HG02678 (cell line): ENCODE measurements around the gene FGFR2.
"Not testable (repeated sequence)": the region's sequence is repeated elsewhere in the genome, so short reads cannot be mapped to it uniquely, and the experiment has no call there.

ENCODE experiments used
- ATAC-seq: cut with Tn5 transposase; IDR thresholded peaks from one replicate; pipeline ENCODE4 v1.9.1; 2021; ENCODE audit warnings: mild to moderate bottlenecking, moderate library complexity; ENCODE audit not compliant: unreplicated experiment

Gene FGFR2

DNA sequence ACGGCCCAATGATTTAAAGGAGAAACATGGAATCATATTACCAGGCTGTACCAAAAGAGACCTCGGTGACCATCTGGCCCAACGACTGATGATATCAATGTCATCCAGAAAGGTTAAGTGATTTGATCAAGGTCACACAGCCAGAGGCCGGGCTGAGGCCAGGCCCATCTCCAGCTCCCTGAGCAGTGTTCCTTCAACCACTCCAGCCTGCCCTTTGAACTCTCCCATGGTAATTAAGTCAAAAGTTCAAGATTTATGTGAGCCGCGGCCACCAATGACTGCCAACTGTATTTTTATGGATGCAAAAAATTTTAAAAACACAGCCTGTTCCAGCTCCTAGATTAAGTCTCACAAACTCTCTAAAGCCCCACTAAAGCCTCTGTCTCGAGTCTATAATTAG, 41.8 kb downstream of the FGFR2 start:
- no peak for ATAC-seq

DNA sequence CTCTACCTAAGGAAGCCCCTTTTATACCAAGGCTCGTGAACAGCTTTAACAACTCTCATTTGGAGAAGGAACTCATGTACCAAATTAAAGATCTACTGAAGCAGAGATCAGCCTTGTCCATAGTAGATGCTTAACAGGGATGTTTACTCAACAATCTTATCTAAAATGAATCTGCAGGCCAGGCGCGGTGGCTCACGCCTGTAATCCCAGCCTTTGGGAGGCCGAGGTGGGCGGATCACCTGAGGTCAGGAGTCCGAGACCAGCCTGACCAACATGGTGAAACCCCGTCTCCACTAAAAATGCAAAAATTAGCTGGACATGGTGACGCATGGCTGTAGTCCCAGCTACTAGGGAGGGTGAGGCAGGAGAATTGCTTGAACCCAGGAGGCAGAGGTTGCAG, 43.3 kb downstream of the FGFR2 start:
- ATAC-seq: not testable (repeated sequence)

DNA sequence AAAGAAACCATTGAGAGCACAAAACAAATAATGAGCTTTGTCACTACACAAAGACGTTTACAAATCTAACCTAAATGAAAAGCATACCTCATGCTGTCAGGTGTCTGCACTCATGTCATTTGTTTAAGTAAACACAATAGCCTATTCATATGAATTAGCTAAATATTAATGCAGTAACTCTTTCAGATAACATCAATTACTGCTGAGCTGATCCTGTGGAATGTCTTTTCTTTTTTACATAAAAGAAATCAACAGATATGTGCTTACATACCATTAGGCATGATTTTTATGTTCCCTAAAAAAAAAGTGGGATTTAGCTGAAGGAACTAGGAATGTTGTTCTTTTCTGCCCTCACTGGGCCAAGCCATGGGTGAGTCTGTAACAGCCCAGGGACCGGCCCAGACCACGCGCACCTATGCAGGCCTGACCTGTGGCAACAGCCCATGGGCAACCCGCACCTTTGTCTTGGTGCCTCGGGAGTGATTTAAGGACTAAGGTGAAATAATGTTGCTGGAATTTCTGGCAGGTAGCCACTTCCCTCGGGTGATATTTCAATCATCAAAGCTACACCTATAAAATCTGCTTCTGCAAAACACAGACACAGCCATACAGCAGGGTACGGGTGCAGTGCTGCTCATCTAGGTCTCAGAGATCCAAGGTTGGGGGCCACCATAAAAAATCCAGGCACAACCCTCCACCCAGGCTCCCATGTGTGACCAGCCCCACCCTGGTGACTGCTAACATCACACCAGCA, 44.6 kb downstream of the FGFR2 start:
- ATAC-seq: no peak

DNA sequence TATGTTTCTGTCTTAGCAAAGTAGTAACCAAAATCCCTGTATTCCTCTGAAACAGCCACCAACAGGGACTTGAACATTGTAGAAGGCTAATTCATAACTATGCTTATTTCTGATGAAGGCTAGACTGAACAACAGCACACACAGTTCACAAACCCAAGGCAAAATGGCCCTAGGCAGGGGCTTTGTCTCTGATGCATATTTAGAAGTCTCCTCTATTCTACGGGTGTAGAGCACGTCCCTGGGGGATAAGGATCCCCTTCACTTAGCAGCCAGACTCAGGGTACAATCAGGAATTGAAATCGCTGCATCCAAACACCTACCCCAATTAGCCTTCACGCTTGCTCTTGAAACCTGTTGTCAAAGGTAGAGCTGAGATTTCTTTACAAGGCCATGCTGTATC, 45.5 kb downstream of the FGFR2 start:
- no peak for ATAC-seq

DNA sequence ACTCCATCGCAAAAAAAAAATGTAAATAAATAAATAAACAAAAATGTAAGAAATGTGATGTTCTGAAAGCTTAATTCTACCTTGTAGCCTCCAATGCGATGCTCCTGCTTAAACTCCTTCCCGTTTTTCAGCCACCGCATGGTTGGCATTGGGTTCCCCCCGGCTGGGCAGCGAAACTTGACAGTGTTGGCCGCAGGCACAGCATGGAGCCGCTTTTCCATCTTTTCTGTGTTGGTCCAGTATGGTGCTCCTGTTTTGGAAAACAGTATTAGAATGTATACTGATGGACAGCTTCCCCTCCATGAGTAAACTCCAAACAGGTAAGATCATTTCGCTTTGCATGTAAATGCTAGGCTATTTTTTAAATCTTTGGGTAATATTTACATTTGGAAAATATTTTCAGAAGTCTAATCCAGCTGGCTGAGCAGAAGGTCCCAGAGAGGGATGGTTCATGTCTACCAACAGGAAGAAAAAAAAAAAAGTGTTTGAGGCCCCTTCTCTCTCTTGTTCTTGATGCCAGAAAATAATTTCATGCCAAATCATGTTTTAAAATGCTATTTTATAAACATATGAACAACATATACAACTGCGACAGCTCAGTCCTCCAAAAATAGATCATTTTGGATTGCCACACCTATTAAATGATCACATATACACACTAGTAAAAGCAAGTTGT, 46.9 kb downstream of the FGFR2 start:
- ATAC-seq: no peak

DNA sequence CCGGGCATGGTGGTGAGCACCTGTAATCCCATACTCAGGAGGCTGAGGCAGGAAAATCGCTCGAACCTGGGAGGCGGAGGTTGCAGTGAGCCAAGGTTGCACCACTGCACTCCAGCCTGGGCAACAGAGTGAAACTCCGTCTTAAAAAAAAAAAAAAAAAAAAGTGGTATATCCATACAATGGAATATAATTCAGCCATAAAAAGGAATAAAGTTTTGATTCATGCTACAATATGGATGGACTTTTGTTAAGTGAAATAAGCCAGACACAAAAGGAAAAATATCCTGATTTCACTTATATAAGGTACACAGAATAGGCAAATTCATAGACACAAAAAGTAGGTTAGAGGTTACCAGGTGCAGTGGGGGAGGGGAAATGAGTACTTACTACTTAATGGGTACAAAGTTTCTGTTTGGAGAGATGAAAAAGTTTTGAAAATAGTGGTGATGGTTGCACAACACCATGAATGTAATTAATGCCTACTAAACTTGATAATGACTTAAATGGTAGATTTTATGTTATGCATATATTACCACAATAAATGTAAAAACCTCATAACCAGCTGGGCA, 53.9 kb downstream of the FGFR2 start:
- no peak for ATAC-seq

DNA sequence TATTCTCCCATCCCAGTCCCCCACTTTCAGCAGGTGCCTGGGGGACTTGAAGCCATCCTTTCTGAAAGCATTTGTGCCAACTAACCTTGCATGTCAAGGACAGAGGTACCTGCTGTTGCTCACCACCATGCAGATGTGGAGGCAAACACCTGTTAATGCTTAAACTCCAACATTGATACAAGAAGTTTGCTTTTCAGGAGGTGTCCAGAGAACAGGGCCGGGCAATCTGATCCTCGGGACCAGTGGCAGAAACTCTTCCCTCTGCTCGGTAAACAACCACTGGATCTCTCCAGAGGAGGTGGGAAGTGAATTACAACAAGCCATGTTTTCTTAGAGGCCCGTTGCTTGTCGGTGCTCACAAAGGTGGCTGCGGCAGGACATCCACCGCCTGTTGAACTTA, 54.7 kb downstream of the FGFR2 start:
- no peak for ATAC-seq

DNA sequence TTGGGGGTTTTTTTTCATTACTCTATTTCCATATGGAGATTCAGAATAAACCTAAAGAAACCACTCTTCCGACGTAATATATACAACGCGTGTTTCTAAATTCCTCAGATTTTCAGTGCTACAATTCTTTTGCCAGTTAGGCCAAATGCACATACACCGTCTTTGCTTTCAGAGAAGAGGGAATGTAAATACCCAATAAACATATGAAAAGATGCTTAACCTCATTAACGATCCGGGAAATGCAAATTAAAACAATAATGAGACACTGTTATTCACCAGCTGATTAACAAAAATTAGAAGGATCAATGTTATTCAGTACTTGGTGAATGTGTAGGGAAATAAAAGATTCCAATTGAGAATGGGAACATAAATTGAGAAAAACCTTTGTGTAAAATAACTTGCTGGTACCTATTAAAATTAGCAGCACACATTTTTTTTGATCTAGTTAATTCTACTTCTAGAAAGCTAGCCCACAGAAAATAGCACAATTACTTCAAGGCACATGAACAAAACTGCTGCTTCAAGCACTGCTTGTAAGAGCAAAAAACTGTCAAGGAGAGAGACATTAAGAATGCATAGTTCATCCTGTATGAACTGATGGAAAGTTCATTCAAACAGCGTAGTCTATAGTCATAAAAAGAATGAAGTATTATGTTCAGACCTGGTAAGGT, 56.7 kb downstream of the FGFR2 start:
- no peak for ATAC-seq

DNA sequence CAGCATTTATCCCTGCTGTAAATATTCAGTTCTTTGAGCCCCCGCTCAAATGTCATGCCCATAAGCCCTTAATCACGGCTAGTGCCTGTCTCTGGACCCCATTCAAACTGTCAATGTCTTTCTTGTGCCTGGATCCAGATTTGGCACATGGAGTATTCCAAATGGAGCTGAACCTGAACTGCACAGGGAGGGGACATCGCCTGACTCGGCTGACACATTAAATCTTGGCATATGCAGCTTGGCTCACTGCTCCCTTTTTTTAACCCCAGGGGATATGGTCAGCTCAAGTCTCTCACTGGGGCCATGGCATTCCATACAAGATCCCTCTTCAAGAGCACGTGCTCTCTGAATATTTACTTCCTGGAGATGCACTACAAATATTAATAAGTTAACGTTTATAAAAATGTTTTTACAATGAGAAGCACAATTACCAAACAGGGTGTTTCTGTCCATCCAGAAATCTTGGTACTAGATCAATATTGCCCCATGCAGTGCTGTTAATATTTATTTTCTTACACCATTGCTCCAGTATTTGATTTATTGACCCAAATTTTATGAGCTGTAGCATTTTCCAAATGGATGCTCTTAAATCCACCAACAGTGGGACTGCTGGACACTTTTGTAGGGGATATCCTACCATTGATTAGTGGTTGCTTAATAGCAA, 57.4 kb downstream of the FGFR2 start:
- no peak for ATAC-seq

DNA sequence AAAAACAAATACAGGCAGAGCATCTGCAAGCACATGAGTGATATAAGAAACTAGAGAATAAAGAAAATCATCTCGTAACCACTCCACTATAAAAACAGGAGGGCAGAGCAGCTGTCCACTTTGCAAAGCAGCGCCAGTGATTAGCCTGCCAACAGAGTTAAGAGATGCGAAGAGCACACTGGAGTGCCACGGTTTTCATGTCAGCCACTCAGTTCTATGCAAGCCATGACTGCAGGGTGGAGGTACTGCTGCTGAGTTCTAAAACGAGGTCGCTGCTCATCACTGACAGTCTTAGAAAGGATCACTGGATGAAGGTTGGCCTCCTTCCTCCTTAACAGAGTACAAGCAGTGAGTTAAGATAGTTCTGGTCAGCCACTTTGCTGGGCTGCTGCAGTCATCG, 58.5 kb downstream of the FGFR2 start:
- no peak for ATAC-seq

DNA sequence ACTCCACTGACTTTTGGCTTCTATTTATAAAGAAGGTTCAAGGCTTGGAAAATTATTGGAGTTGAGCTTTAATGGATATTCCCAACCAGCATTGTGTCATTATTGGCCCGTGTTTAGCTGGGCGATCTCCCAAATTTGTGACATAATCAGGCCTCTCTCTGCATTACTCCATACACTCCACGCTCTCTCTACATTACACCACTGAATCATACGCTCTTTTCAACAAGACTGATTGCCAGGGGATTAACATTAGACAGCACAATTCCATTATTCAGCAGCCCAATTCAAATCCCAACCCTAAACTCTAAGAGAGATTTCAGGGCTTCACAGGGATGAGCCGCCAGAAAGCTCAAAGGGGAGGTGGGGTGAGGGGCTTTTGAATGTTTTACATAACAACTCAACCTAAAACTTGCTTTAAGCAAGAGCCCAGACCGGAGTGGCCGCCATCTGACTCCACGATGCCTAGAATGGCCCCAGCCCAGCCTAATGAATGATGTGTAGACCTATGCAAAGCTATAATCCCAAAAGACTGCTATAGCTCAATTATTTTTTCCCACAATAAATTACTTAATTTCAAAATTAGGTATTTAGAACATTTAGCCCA, 61.8 kb downstream of the FGFR2 start:
- ATAC-seq: no peak

DNA sequence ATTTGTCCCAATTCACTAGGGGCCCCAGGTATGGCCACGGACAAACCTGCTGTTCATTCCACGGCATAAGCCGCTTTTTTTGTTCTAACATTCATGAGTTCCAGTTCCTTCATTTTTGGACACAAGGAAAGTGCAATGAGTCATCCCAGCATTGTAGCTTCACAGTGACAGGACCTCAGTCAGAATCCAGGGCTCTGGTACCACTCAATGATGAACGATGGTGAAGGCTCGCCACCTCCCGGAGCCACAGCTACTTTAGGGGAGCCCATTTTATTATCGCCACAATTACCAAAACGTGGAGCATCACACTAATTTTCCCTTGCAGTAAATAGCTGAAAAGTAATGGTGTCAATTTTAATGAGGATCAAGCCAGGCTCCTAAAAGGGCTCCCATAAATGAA, 62.9 kb downstream of the FGFR2 start:
- no peak for ATAC-seq

DNA sequence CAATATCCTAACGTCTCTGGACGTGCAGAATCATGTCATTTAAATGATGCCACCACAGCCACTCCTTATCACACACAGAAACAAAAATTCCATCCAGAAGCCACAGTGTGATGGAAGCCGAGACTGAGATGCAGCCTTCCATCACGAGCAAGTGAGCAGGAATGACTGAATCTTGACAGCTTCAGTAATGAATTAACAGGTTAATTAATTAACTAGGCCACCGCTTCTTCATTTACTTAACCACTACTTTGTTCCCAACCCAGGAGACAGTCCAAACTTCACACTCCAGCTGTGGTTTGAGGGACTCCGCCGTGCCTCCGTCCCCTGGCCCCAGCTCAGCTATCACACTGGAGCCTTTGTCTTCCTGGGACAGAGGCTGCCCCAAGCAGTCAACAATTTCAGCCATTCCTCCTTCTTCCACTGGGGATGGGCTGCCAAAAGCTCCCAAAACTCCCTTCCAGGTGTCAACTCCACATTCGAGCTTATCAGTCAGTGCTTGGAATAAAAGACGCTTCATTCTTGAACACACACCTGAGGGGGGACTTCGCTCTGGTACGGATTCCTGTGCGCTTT, 65.9 kb downstream of the FGFR2 start:
- ATAC-seq: no peak

DNA sequence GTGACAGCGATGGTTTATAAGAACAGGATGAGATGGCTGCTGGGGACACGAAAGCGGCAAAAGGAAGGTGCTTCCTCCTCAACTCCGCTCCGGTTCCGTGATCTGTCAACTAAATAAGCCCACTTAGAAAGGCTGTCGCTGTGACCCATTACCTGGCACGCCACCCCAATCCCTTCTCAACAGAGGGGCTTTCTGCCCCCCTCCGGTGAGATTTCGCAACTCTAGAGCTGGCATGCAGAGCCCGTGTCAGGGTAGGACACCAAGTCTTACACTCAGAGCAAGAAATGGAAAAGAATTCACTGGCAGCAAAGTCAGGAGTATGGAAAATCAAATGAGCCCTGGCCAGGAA, 66.4 kb downstream of the FGFR2 start:
- no peak for ATAC-seq

DNA sequence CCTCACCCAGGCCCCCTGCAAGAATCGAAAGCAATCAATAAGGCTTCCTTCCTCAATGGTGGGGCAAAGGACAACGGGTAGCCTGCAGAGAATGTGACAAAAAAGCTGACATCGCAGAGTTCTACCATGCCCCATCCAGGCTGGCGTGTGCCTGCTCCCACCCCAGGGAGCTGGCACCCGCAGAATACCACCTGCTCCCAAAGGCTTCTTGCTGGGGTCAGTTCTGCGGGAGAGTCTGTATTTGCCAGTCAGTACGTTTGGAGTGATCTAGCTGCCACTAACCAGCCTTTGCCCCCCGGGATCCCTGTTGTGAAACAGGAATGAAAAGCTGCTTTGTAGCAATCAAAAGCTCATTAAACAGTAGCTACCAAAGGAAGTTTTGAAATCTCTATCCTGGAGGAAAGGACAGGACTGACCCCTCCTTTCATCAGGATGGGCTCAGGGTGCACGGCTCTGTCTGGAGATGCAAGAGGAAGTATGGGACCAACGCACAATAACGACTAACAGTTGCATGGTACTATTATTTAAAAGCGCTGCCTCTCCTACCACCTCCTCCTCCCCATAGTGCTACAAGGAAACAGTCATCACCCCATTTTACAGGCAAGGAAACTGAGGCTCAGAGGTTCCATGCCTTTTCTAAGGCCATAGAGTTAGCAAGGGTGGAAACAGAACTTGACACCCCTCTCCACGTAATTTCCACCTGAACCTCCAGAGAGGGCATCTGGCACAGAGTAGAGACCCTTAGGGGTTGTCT, 67.0 kb downstream of the FGFR2 start:
- ATAC-seq: no peak

DNA sequence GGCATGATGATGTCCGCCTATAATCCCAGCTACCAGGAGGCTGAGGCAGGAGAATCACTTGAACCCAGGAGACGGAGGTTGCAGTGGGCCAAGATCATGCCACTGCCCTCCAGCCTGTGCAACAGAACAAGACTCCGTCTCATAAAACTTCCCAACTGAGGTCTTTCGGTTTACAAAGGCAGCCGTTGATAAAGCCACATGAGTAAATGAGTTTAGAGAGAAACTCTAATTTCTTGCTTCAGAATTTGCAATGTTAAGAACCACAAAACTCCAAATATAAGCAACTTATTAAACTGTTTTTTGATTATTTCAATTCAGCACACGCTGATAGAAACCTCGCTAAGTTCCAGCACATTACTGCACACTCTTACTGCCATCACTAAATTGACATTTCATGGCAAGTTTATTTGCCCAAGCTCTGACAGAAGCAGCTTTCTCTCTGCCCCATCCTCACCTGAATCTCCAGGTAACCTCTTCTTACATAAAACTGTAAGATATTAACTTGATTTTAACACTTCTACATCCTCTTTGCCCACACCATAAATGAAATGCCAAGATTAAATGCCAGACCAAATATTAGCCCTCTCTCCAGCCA, 67.7 kb downstream of the FGFR2 start:
- ATAC-seq: no peak

DNA sequence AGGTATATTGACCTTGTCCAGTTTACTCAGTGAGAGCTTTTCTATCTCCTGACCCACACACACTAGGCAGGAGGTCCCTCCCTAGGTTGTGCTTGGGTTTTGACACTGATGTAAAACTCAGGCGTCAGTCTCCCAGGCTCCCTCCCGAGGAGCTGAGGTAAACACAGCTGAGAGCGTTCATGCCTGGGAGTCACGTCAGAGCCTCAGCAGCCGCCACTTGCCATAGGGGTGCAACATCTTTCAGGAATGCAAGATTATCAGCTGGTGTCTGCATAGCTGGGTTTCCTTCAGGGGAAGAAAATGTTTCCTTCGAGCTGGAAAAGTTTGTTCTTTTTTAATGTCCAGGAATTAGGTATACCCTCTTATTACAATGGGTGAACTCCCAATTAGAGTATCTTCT, 70.6 kb downstream of the FGFR2 start:
- ATAC-seq: no peak

DNA sequence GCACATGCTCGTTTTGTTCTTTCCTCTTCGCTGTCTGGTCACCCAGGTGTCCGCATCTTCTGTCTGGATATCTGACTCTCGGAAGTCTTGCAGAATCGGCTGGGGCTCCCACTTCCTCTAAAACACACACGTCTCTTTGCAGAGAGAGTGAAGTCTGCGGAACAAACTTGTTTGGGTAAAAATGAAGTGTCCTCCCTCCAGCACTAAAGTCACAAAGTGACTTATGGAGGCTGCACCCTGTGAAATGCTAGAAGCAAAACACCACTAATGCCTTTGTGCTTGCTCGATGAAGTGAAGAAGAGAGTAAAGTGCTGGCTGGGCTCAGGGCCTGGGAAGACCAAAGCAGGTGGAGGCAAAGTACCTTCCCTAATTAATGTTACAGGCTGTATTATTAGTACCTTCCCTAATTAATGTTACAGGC, 71.4 kb downstream of the FGFR2 start:
- ATAC-seq: no peak

DNA sequence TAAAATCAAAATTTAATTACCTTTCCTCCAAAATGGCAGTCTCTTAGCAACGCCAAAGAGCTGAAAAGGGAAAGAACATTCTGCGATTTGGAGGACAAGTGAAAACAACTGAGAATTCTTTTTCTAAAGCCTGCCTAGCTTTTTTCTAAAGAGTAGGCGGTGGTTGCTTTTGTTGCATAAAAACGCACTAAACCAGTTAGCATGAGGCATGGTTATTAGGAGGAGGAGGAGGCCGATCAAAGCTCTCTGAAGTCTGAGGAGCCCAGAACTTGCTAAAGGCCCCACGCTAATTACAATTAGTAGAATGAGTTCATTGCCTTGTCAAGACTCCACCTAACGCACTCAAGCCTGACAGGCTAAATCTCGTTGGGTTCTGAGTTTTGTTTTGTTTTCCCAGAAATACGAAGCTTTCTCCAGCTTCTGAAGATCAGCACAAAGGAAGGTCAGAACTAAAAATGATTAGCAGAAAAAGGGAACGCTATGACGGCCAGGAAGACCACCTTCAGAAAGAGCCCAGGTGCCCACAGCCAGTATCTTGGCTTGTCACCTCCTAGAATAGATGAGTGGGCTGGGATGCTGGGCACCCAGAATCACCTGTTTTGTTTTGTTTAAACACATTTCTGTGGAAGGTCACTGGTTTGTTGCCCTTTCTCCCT, 72.0 kb downstream of the FGFR2 start:
- no peak for ATAC-seq
